GM12878 (cell line): ENCODE data around the gene EZH2. TPM values are rescaled to one million over a fixed set of nuclear protein-coding genes. Genes with fewer than 3 reads are reported as not detected.

Source experiments
- ASH2L ChIP-seq: fragments of 300-600, 200-600 bp; sonication (generic); IDR thresholded peaks from 2 replicates; pipeline ENCODE4 v1.6.1; 2017; ENCODE audit warnings: low read depth, mild to moderate bottlenecking, borderline replicate concordance
- ATF2 ChIP-seq: IDR thresholded peaks from 2 replicates; pipeline ENCODE4 v1.6.1; 2012; ENCODE audit warnings: low read length, inconsistent platforms
- CBX5 ChIP-seq: sonication (generic); IDR thresholded peaks from 2 replicates; pipeline ENCODE4 v1.6.1; 2016; ENCODE audit warnings: low read depth, moderate library complexity, mild to moderate bottlenecking, inconsistent platforms
- DPF2 ChIP-seq: fragments of 450-650 bp; IDR thresholded peaks from 2 replicates; pipeline ENCODE4 v1.6.1; 2017; ENCODE audit warnings: mild to moderate bottlenecking
- GATAD2B ChIP-seq: fragments of 450-650 bp; conservative IDR thresholded peaks from 2 replicates; pipeline ENCODE4 v1.6.1; 2017; ENCODE audit warnings: low read depth, mild to moderate bottlenecking, moderate library complexity
- HDAC6 ChIP-seq: fragments of 200-600 bp; sonication (generic); IDR thresholded peaks from one replicate; pipeline ENCODE4 v1.8.0; 2017; ENCODE audit warnings: antibody characterized with exemption; ENCODE audit not compliant: unreplicated experiment
- JUND ChIP-seq: IDR thresholded peaks from 2 replicates; pipeline ENCODE4 v1.6.1; 2012; ENCODE audit warnings: low read depth, mild to moderate bottlenecking, low read length, improper control_type of control experiment, moderate library complexity
- KLF5 ChIP-seq: fragments of 450-650 bp; IDR thresholded peaks from 2 replicates; pipeline ENCODE4 v1.6.1; 2014; ENCODE audit warnings: mild to moderate bottlenecking; ENCODE audit not compliant: partially characterized antibody
- LARP7 ChIP-seq: fragments of 450-650 bp; IDR thresholded peaks from 2 replicates; pipeline ENCODE4 v1.6.1; 2017; ENCODE audit warnings: mild to moderate bottlenecking
- MEF2A ChIP-seq: IDR thresholded peaks from 2 replicates; pipeline ENCODE4 v1.6.1; 2011; ENCODE audit warnings: low read depth, mild to moderate bottlenecking, low read length, moderate library complexity; ENCODE audit not compliant: insufficient read depth
- NFYA ChIP-seq: IDR thresholded peaks from 2 replicates; pipeline ENCODE4 v1.6.1; 2011; ENCODE audit warnings: low read depth, mild to moderate bottlenecking, low read length, improper control_type of control experiment, borderline replicate concordance
- NR2F1 ChIP-seq: fragments of 450-650 bp; conservative IDR thresholded peaks from 2 replicates; pipeline ENCODE4 v1.6.1; 2017; ENCODE audit warnings: mild to moderate bottlenecking
- NRF1 ChIP-seq: conservative IDR thresholded peaks from 2 replicates; pipeline ENCODE4 v1.6.1; 2011; ENCODE audit warnings: mild to moderate bottlenecking, low read depth, low read length, improper control_type of control experiment
- RB1 ChIP-seq: fragments of 450-650 bp; formaldehyde crosslinking; IDR thresholded peaks from 2 replicates; pipeline ENCODE4 v1.6.1; 2017; ENCODE audit warnings: mild to moderate bottlenecking, borderline replicate concordance
- SIN3A ChIP-seq: IDR thresholded peaks from 2 replicates; pipeline ENCODE4 v1.6.1; 2012; ENCODE audit warnings: low read depth, low read length, improper control_type of control experiment
- STAT1 ChIP-seq: fragments of 450-650 bp; conservative IDR thresholded peaks from 2 replicates; pipeline ENCODE4 v1.6.1; 2014; ENCODE audit warnings: antibody characterized with exemption, mild to moderate bottlenecking
- TCF12 ChIP-seq: IDR thresholded peaks from 2 replicates; pipeline ENCODE4 v1.6.1; 2011; ENCODE audit warnings: low read depth, mild to moderate bottlenecking, low read length
- TCF3 ChIP-seq: IDR thresholded peaks from 2 replicates; pipeline ENCODE4 v1.6.1; 2012; ENCODE audit warnings: low read depth, mild to moderate bottlenecking, low read length, borderline replicate concordance; ENCODE audit not compliant: insufficient read depth
- YY1 ChIP-seq: IDR thresholded peaks from 2 replicates; pipeline ENCODE4 v1.6.1; 2011; ENCODE audit warnings: low read depth, mild to moderate bottlenecking, low read length
- ZBTB4 ChIP-seq: fragments of 450-650 bp; formaldehyde crosslinking; IDR thresholded peaks from 2 replicates; pipeline ENCODE4 v1.4.0; 2022; ENCODE audit warnings: mild to moderate bottlenecking, moderate library complexity
- ZNF207 ChIP-seq: fragments of 450-650 bp; IDR thresholded peaks from 2 replicates; pipeline ENCODE4 v1.6.1; 2014; ENCODE audit warnings: antibody characterized with exemption, mild to moderate bottlenecking, borderline replicate concordance
- polyA plus RNA-seq, 11 experiments: library from polyadenylated mRNA; depleted of rRNA in 4 of 11; unstranded in 6 of 11; stranded (reverse) in 5 of 11; fragments of >200 nt; fragmentation: Nextera tagmentation in 4 of 11; fragmentation: Illumina TruSeq in 1 of 11; extraction: Ambion mirVana in 4 of 11; extraction: Trizol in 1 of 11; gene quantifications; 1 replicate in 1 of 11; 2 replicates in 10 of 11; pipeline versions ENCODE4 v1.2.1 to v1.2.3, GENCODE V29; 2011 to 2016; ENCODE audit warnings: inconsistent platforms in 2 of 11, missing spikeins in 2 of 11, low read depth in 1 of 11
- total RNA-seq, 4 experiments: library from RNA; depleted of rRNA in 3 of 4; stranded (reverse); fragments of >200 nt in 3 of 4; fragmentation: Illumina TruSeq in 1 of 4; extraction: Trizol in 1 of 4; gene quantifications; 2 replicates each; pipeline versions ENCODE4 v1.2.1 to v1.2.3, GENCODE V29; 2013 to 2021
- TF ChIP-seq, protein P1 (sequence below): fragments of 450-650 bp; IDR thresholded peaks from 2 replicates; pipeline ENCODE4 v1.6.1; 2017; ENCODE audit warnings: borderline replicate concordance
- TF ChIP-seq, protein P2 (sequence below): IDR thresholded peaks from 2 replicates; pipeline ENCODE4 v1.6.1; 2012; ENCODE audit warnings: low read depth, low read length, improper control_type of control experiment

The EZH2 gene
- total and polyA plus RNA-seq, 10 of the 15 experiments (the other 5 are each of a cell fraction or from before 2014, with no cell fraction given), result 19.4 to 69.6 (median 40.8) TPM

GRCh38 chr7:148884299-148885022 is 370 bp upstream of the EZH2 start (continued):
- no peak for TF ChIP-seq KLF5
- TF ChIP-seq STAT1, result no peak
- no peak for TF ChIP-seq ZBTB4 (CRISPR knock-in tag)
- TF ChIP-seq ZNF207, result peak; percentile 42; the same call in 1 of the 2 replicates
- TF ChIP-seq NRF1, result peak; percentile 62
- TF ChIP-seq TCF3, result 0 out of 2 replicates have a peak, but pooled peaks have one; percentile 6
- no peak for TF ChIP-seq ATF2
- 0 out of 2 replicates have a peak, but pooled peaks have one; percentile 4 for TF ChIP-seq MEF2A
- TF ChIP-seq NR2F1, result no peak
- no peak for TF ChIP-seq JUND
- TF ChIP-seq, protein P1, sequence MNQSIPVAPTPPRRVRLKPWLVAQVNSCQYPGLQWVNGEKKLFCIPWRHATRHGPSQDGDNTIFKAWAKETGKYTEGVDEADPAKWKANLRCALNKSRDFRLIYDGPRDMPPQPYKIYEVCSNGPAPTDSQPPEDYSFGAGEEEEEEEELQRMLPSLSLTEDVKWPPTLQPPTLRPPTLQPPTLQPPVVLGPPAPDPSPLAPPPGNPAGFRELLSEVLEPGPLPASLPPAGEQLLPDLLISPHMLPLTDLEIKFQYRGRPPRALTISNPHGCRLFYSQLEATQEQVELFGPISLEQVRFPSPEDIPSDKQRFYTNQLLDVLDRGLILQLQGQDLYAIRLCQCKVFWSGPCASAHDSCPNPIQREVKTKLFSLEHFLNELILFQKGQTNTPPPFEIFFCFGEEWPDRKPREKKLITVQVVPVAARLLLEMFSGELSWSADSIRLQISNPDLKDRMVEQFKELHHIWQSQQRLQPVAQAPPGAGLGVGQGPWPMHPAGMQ, result no peak
- peak; percentile 97; the same call in 1 of the 2 replicates for TF ChIP-seq RB1
- TF ChIP-seq HDAC6, result no peak
- TF ChIP-seq SIN3A, result 0 out of 2 replicates have a peak, but pooled peaks have one; percentile 20
- peak; percentile 37; the same call in 1 of the 2 replicates for TF ChIP-seq LARP7
- 0 out of 2 replicates have a peak, but pooled peaks have one; percentile 11 for TF ChIP-seq YY1
- TF ChIP-seq DPF2, result 0 out of 2 replicates have a peak, but pooled peaks have one; percentile 46
- TF ChIP-seq NFYA, result no peak
- TF ChIP-seq TCF12, result peak; percentile 1; the same call in 1 of the 2 replicates
- TF ChIP-seq GATAD2B, result peak; percentile 52; the same call in 1 of the 2 replicates
- TF ChIP-seq CBX5, result no peak
- 0 out of 2 replicates have a peak, but pooled peaks have one; percentile 24 for TF ChIP-seq ASH2L
- TF ChIP-seq, protein P2, sequence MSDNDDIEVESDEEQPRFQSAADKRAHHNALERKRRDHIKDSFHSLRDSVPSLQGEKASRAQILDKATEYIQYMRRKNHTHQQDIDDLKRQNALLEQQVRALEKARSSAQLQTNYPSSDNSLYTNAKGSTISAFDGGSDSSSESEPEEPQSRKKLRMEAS, result peak; percentile 46
